Muscle layer of duodenum (tissue), 2 donors: ENCODE measurements around the gene NTN3.

Experiments
- H3K27ac ChIP-seq: one replicate; pipeline ENCODE4 v1.7.0; 2013; ENCODE audit warnings: mild to moderate bottlenecking, low read length
- H3K27me3 ChIP-seq: one replicate; pipeline ENCODE4 v1.7.0; 2013; ENCODE audit warnings: low read depth, mild to moderate bottlenecking, control low read depth, low read length
- H3K36me3 ChIP-seq, 2 donors: one replicate each; pipeline ENCODE4 v1.7.0; 2013; ENCODE audit warnings: low read length in 2 of 2, control low read depth in 1 of 2, mild to moderate bottlenecking in 1 of 2; ENCODE audit not compliant: insufficient read depth in 2 of 2, control insufficient read depth in 1 of 2
- H3K4me1 ChIP-seq, 2 donors: one replicate each; pipeline ENCODE4 v1.7.0; 2013; ENCODE audit warnings: low read length in 2 of 2, mild to moderate bottlenecking in 2 of 2, control low read depth in 1 of 2, moderate library complexity in 1 of 2; ENCODE audit not compliant: insufficient read depth in 2 of 2, control insufficient read depth in 1 of 2
- H3K4me3 ChIP-seq, 2 donors: one replicate each; pipeline ENCODE4 v1.7.0; 2013; ENCODE audit warnings: low read length in 2 of 2, low read depth in 1 of 2, mild to moderate bottlenecking in 1 of 2
- H3K9me3 ChIP-seq, 2 donors: one replicate each; pipeline ENCODE4 v1.7.0; 2013; ENCODE audit warnings: low read length in 2 of 2, control low read depth in 1 of 2, mild to moderate bottlenecking in 1 of 2; ENCODE audit not compliant: control insufficient read depth in 1 of 2
- donor health status: healthy.

The NTN3 gene

GRCh38 chr16:2513405-2514332 lies 42.6 kb downstream of the NTN3 start, which contains the start of gene ATP6V0C:
Gene ATP6V0C (plus strand): TSS chr16:2513952. CDS start chr16:2514104, 152 bp downstream.
- Histone ChIP-seq H3K36me3 (no peaks in the 10 kb centered on the region), H3K4me3 (peak within 1 kb of the TSS; percentile 80 to 93), H3K4me1 (peaks cover 23 to 49% of the 10 kb centered on the region in 2 donors)

DNA sequence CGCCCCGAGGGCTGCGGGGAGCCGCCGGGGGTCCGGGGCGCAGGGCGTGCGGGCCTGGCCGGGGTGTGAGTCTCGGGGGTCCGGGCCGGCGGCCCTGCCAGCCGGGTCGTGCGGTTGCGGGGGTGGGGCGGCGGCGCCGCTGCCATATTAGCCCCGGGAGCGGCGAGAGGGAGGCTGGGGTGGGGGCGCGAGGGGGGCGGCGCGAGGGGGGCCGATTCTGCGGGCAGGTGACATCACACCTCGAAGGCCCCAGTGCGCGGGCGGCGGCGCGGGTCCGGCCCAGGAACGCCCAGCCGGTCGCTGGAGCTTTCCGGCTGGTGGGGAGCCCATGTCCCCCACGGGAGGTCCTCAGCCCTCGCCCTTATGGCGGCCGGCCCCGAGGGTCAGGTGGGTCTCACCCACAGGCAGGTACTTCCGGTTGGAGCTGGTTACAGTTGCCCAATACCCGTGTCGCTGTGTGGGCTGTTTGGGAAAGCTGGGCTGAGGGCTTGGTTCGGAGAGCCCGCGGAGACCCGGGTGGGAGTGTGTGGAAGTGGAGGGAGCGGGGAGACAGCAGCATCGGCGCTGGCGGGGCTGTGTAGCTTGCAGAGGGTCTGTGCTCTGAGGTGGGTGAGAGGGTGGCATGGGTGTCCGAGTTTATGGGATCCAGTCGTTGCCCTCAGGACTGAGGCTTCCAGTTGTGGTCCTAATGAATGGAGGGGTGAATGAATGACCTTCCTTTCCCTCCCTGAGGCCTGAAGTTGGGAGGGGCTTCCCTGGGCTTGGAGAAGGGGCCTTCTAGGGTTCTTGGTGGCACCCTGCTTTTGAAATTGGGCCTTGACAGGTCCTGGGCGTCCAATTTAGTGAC lies 43.5 kb downstream of the NTN3 start:
- peak overlapping the region; percentile 90 for H3K27ac ChIP-seq
- H3K4me1 ChIP-seq = peaks cover 28 to 58% of the 10 kb centered on the region in 2 donors
- no peaks in the 10 kb centered on the region for H3K9me3 ChIP-seq
- H3K36me3 ChIP-seq = no peaks in the 10 kb centered on the region
- peak overlapping the region; percentile 80 to 93 for H3K4me3 ChIP-seq
- H3K27me3 ChIP-seq = no peaks in the 10 kb centered on the region

More at GRCh38 chr16:2513405-2514332, 42.6 kb downstream of the NTN3 start, which contains the start of gene ATP6V0C:
- Histone ChIP-seq H3K27ac (peak within 1 kb of the TSS; percentile 90), H3K27me3 (no peaks in the 10 kb centered on the region), H3K9me3 (no peaks in the 10 kb centered on the region)

GRCh38 chr16:2515180-2515851 lies 44.2 kb downstream of the NTN3 start:
- Histone ChIP-seq H3K27me3 (no peaks in the 10 kb centered on the region), H3K9me3 (no peaks in the 10 kb centered on the region), H3K36me3 (no peaks in the 10 kb centered on the region), H3K4me1 (peaks cover 28 to 61% of the 10 kb centered on the region in 2 donors), H3K27ac (peak overlapping the region; percentile 90), H3K4me3 (peak overlapping the region; percentile 80 to 93)

DNA sequence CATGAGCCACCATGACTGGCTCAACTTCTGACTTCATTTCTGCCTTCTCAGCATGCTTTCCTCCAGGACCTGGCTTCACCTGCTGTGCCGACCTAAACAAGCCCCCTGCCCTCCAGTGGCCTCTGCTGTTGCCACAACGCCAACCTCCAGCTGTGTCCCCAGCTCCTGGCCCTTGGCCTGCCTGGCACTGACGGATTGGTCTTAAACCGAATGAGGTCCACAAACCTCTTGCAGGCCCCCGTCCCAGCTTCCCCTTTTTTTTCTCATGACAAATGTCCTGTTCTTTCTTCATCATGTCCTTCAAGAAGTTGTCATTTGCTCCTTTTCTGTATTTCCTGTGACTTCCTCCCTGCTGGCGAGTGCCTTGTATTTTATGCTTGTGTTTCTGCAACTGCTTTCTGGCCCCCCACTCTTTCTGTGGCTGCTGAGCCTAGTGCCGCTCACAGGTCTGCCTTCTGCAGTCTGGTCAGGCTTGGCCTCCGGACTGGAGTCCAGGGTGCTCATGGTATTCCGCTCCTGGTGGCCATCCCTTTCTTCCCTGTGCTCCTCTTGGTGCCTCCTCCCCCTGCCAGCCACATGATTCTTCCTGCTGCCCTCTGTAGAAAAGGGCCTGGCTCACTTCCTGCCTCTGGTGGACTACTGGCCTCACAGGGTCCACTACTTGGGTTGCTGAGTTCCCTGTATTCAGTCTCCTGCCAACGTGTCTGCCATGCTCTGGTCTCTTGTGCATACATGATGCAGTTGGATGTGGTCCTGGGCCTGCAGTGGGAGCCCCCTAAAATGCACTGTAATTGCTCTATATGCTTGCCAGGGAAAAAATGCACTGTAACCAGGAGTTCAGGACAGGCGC lies 45.5 kb downstream of the NTN3 start:
- H3K27me3 ChIP-seq = no peaks in the 10 kb centered on the region
- no peaks in the 10 kb centered on the region for H3K36me3 ChIP-seq
- peak overlapping the region; percentile 14 to 93 for H3K4me3 ChIP-seq
- H3K9me3 ChIP-seq = no peaks in the 10 kb centered on the region
- H3K27ac ChIP-seq = peak overlapping the region; percentile 90
- H3K4me1 ChIP-seq = peaks cover 31 to 71% of the 10 kb centered on the region in 2 donors

- Histone ChIP-seq H3K4me3 (peak overlapping the region in 1 of 2 donors; percentile 77), H3K4me1 (peaks cover 31 to 63% of the 10 kb centered on the region in 2 donors)
These were observed 47.0 kb downstream of the NTN3 start for GRCh38 chr16:2517954-2518605.

DNA sequence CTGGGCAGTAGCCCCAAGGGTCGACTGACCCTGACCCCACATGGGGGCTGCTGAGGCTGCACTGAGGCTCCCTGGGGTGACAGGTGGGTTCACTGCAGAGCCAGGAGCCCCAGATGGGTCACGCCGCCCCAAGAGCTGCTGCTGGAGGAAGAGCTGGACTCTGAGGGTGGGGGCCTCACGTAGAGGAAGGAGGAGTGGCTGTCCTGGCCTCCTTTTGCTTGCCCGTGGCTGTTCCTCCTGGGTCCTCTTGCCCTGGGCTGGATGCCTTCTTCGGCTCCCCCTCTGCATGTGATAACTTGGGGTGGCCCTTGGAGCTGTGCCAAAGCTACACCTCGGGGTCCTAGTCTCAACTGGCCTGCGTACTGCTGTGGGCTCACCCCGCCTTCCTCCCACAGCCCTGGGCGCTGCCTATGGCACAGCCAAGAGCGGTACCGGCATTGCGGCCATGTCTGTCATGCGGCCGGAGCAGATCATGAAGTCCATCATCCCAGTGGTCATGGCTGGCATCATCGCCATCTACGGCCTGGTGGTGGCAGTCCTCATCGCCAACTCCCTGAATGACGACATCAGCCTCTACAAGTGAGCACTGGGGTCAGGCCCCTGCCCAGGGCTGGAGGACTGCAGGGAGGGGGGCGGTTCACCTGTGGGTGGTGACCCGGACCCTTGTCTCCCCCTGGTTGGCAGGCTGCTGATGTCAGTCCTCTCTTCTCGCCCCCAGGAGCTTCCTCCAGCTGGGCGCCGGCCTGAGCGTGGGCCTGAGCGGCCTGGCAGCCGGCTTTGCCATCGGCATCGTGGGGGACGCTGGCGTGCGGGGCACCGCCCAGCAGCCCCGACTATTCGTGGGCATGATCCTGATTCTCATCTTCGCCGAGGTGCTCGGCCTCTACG lies 48.0 kb downstream of the NTN3 start:
- Histone ChIP-seq H3K4me1 (peaks cover 31 to 60% of the 10 kb centered on the region in 2 donors), H3K27ac (peak overlapping the region; percentile 23), H3K9me3 (no peaks in the 10 kb centered on the region), H3K36me3 (peaks cover 0 to 11% of the 10 kb centered on the region in 2 donors), H3K27me3 (no peaks in the 10 kb centered on the region), H3K4me3 (peak overlapping the region in 1 of 2 donors; percentile 77)

More at GRCh38 chr16:2517954-2518605, 47.0 kb downstream of the NTN3 start:
- peaks cover 0 to 1% of the 10 kb centered on the region in 2 donors for H3K36me3 ChIP-seq
- H3K27ac ChIP-seq = peak overlapping the region; percentile 21
- H3K27me3 ChIP-seq = no peaks in the 10 kb centered on the region
- no peaks in the 10 kb centered on the region for H3K9me3 ChIP-seq

DNA sequence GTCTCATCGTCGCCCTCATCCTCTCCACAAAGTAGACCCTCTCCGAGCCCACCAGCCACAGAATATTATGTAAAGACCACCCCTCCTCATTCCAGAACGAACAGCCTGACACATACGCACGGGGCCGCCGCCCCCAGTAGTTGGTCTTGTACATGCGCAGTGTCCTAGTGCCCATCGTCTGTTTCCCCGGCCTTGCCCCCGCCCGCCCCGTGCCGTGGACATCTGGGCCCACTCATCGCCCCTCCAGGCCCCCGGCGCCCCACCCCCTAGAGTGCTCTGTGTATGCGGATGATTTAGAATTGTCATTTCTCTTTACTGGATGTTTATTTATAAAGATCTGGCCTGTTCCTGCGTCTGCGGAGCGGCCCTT lies 48.6 kb downstream of the NTN3 start:
- Histone ChIP-seq H3K9me3 (no peaks in the 10 kb centered on the region), H3K4me1 (peaks cover 31 to 60% of the 10 kb centered on the region in 2 donors), H3K27ac (peak overlapping the region; percentile 23), H3K27me3 (no peaks in the 10 kb centered on the region), H3K36me3 (peaks cover 0 to 17% of the 10 kb centered on the region in 2 donors), H3K4me3 (peak overlapping the region in 1 of 2 donors; percentile 77)

DNA sequence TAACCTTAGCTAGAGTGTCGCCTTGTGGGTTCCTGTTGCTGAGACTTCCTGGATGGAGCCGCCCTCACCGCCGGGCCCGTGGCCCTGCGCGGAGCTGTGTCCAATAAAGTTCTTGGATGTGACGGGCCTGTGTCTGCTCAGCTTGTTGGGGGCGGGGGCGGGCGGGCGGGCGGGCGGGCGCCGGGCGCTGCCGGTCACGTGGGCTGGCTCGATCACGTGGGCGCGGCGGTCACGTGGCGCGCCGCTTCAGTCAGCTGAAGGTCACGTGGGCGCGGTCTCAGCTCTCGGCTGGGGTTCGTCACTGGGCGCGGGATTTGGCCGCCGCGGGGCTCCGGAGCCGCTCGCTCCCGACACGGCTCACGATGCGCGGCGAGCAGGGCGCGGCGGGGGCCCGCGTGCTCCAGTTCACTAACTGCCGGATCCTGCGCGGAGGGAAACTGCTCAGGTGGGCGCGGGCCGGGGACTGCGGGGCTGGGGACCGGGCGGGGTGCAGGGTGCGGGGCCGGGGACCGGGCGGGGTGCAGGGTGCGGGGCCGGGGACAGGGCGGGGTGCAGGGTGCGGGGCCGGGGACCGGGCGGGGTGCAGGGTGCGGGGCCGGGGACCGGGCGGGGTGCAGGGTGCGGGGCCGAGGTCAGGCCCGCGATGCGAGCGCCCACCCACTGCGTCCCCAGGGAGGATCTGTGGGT lies 49.1 kb downstream of the NTN3 start, which contains the start of gene AMDHD2:
Gene AMDHD2 (plus strand): TSS at position 275 of the 687 bp plus-strand sequence. CDS start 88 bp downstream, at position 363.
- Histone ChIP-seq H3K9me3 (no peaks in the 10 kb centered on the region), H3K4me3 (peak within 1 kb of the TSS; percentile 46 to 77), H3K27me3 (no peaks in the 10 kb centered on the region), H3K36me3 (peaks cover 0 to 19% of the 10 kb centered on the region in 2 donors), H3K27ac (peak within 1 kb of the TSS; percentile 23), H3K4me1 (peaks cover 30 to 55% of the 10 kb centered on the region in 2 donors)
